HG03521 (cell line): Measurements from ENCODE around the gene KMT5C.

Source experiments
- ATAC-seq: cut with Tn5 transposase; IDR thresholded peaks from one replicate; pipeline ENCODE4 v1.9.1; 2021; ENCODE audit warnings: mild to moderate bottlenecking, moderate library complexity; ENCODE audit not compliant: unreplicated experiment

The KMT5C gene

GRCh38 chr19:55345818-55346724 lies 6.4 kb downstream of the KMT5C start:
- ATAC-seq = no peak

GRCh38 chr19:55346725-55347441 lies 7.2 kb downstream of the KMT5C start:
- ATAC-seq = no peak

- ATAC-seq = no peak
These were observed 7.8 kb downstream of the KMT5C start for GRCh38 chr19:55347442-55348009.

- no peak for ATAC-seq
These were observed 8.8 kb downstream of the KMT5C start for GRCh38 chr19:55348317-55349034.

GRCh38 chr19:55350620-55351315 lies 11.1 kb downstream of the KMT5C start:
- ATAC-seq = no peak

GRCh38 chr19:55352040-55352439 lies 12.4 kb downstream of the KMT5C start:
- ATAC-seq = no peak

- no peak for ATAC-seq
These were observed 13.0 kb downstream of the KMT5C start for GRCh38 chr19:55352549-55353145.

- no peak for ATAC-seq
These were observed 13.7 kb downstream of the KMT5C start for GRCh38 chr19:55353356-55353802.

- ATAC-seq = no peak
These were observed 14.4 kb downstream of the KMT5C start for GRCh38 chr19:55353803-55354697.

- ATAC-seq = no peak
These were observed 15.1 kb downstream of the KMT5C start, which contains the start of gene COX6B2 for GRCh38 chr19:55354698-55355212. TSS of gene COX6B2 (minus strand) at chr19:55354719. CDS start at chr19:55354521, 198 bp downstream.

GRCh38 chr19:55355213-55355821 lies 15.6 kb downstream of the KMT5C start:
- no peak for ATAC-seq

- ATAC-seq = no peak
These were observed 18.8 kb downstream of the KMT5C start for GRCh38 chr19:55358493-55358892.

- no peak for ATAC-seq
These were observed 19.6 kb downstream of the KMT5C start for GRCh38 chr19:55358943-55359908.

GRCh38 chr19:55360902-55361301 lies 21.2 kb downstream of the KMT5C start:
- ATAC-seq = no peak

- no peak for ATAC-seq
These were observed 22.7 kb downstream of the KMT5C start for GRCh38 chr19:55362174-55362989.
